RWPE2 (cell line): ENCODE measurements around the gene BIN1.

Experiments used
- ATAC-seq: fragments of 200-7000 bp; cut with Tn5 transposase; 3 replicates; pipeline ENCODE4 v1.9.1; 2021; ENCODE audit warnings: low read depth
- DNase-seq: peaks from one replicate; pipeline ENCODE4 v3.0.0-alpha.2; 2020; ENCODE audit warnings: low spot score
- H3K27ac ChIP-seq: fragments of 450-650 bp; 2 replicates; pipeline ENCODE4 v1.5.1; 2017; ENCODE audit warnings: mild to moderate bottlenecking; ENCODE audit not compliant: poor library complexity, severe bottlenecking
- H3K27me3 ChIP-seq: fragments of 250-450 bp; sonication (Bioruptor Pico); 2 replicates; pipeline ENCODE4 v1.5.1; 2021; ENCODE audit warnings: mild to moderate bottlenecking, moderate library complexity; ENCODE audit not compliant: insufficient read depth, poor library complexity, severe bottlenecking
- H3K36me3 ChIP-seq: fragments of 250-450 bp; sonication (Bioruptor Pico); 2 replicates; pipeline ENCODE4 v1.5.1; 2020; ENCODE audit warnings: low read depth, mild to moderate bottlenecking, moderate library complexity
- H3K4me1 ChIP-seq: fragments of 250-450 bp; sonication (Bioruptor Pico); 2 replicates; pipeline ENCODE4 v1.5.1; 2021; ENCODE audit warnings: mild to moderate bottlenecking, moderate library complexity; ENCODE audit not compliant: insufficient read depth, poor library complexity, severe bottlenecking
- H3K4me3 ChIP-seq: fragments of 250-450 bp; sonication (Bioruptor Pico); 2 replicates; pipeline ENCODE4 v1.5.1; 2021; ENCODE audit warnings: mild to moderate bottlenecking, moderate library complexity; ENCODE audit not compliant: severe bottlenecking
- H3K9me3 ChIP-seq: fragments of 250-450 bp; sonication (Bioruptor Pico); 2 replicates; pipeline ENCODE4 v1.5.1; 2021; ENCODE audit warnings: mild to moderate bottlenecking, moderate library complexity; ENCODE audit not compliant: severe bottlenecking
- TF ChIP-seq, protein P1 (sequence below): fragments of 450-650 bp; IDR thresholded peaks from one replicate; pipeline ENCODE4 v1.5.1; 2017; ENCODE audit warnings: mild to moderate bottlenecking, moderate library complexity; ENCODE audit not compliant: poor library complexity, severe bottlenecking

BIN1 gene

DNA sequence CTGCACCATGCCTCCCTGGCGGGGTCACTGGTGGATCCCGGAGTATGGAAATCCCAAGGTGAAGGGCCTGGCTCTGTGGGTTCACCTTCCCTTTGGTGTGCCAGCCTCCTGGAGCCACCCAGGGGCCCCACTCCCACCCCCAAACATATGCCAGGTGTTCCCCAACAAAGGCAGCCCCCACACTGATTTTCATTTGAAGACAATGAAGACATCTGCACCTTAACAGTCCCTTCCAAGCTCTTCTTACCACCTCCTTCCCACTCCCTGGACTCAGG, 11.7 kb downstream of the BIN1 start:
- Histone ChIP-seq H3K36me3 (no peaks in the 10 kb centered on the region), H3K27ac (peak overlapping the region; percentile 10), H3K27me3 (no peaks in the 10 kb centered on the region), H3K4me3 (no peak overlapping the region), H3K9me3 (no peaks in the 10 kb centered on the region), H3K4me1 (peaks cover 18% of the 10 kb centered on the region)
- no peak for DNase-seq
- TF ChIP-seq, protein P1, sequence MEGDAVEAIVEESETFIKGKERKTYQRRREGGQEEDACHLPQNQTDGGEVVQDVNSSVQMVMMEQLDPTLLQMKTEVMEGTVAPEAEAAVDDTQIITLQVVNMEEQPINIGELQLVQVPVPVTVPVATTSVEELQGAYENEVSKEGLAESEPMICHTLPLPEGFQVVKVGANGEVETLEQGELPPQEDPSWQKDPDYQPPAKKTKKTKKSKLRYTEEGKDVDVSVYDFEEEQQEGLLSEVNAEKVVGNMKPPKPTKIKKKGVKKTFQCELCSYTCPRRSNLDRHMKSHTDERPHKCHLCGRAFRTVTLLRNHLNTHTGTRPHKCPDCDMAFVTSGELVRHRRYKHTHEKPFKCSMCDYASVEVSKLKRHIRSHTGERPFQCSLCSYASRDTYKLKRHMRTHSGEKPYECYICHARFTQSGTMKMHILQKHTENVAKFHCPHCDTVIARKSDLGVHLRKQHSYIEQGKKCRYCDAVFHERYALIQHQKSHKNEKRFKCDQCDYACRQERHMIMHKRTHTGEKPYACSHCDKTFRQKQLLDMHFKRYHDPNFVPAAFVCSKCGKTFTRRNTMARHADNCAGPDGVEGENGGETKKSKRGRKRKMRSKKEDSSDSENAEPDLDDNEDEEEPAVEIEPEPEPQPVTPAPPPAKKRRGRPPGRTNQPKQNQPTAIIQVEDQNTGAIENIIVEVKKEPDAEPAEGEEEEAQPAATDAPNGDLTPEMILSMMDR = no peak
- no peak for ATAC-seq

DNA sequence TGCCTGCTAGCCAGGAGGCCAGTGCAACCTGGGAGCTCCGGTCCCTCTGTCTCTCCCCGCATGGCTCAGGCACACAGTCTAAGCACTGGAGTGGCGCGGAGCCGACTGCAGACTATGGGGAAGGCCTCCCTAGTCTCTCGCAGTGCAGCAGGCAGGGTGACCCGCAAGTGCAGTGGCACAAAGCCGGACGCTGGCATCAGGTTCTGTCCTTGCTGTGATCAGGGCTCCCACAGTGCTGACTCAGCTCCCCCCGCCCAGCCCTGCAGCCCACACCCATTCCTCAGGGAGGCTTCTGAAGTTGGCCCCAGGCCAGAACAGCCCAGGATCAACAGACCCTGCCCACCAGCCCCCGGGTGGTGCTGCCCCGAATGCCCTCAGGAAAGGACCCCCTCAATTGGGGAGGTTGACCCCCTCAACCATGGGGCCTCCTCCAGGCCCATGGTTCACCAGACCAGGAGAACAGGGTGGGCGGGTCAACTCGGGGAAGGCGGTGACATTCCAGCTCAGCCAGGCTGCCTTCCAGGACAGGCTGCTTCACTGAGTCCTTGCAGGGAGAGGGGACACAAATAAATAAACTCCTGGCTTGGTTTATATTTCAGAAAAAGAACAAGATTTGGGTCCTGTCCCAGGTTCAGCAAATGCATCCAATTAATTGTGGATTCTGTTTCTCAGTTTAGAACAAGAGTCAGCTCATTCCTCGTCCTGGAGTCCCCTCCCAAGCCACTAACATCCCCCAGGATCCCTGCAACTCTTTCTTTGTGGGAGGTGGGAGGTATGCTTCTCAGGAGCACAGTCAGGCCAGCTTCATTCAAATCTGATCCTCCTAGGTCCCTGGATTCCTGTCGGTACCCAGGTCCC, 12.2 kb downstream of the BIN1 start:
- H3K27ac ChIP-seq = peak overlapping the region; percentile 10
- H3K27me3 ChIP-seq = no peaks in the 10 kb centered on the region
- H3K9me3 ChIP-seq = no peaks in the 10 kb centered on the region
- no peak overlapping the region for H3K4me3 ChIP-seq
- peak; percentile 61 for ATAC-seq
- DNase-seq = no peak
- TF ChIP-seq, protein P1 = no peak
- H3K4me1 ChIP-seq = peaks cover 18% of the 10 kb centered on the region
- no peaks in the 10 kb centered on the region for H3K36me3 ChIP-seq

DNA sequence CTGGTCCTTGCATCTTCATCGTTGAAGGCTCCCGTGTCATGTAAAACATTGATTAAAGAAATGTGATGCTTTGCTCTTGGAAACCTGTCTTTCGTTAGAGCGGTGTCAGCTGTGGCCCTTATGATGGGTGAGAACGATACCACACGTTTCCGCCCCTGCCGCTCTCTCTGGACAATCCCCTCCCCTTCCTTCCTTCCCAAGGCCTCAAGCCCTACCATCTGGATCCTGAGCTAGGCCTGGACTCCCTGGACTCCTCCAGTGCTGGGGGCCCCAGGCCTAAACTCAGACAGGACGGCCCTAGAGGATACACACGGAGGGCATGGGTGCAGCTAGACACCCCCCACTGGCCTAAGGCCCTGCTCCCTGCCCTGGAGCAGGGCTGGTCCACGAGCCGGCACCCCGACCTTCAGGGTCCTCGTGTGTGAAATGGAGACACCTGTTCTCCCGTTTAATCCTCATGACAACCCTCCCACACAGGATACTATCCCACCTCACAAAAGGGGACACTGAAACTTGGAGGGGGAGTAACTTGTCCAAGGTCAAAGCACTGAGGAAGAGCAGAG, 13.2 kb downstream of the BIN1 start:
- no peak overlapping the region for H3K4me3 ChIP-seq
- TF ChIP-seq, protein P1 = no peak
- no peaks in the 10 kb centered on the region for H3K9me3 ChIP-seq
- no peaks in the 10 kb centered on the region for H3K36me3 ChIP-seq
- ATAC-seq = no peak
- no peak for DNase-seq
- peak overlapping the region; percentile 10 for H3K27ac ChIP-seq
- H3K27me3 ChIP-seq = no peaks in the 10 kb centered on the region
- H3K4me1 ChIP-seq = peaks cover 18% of the 10 kb centered on the region

DNA sequence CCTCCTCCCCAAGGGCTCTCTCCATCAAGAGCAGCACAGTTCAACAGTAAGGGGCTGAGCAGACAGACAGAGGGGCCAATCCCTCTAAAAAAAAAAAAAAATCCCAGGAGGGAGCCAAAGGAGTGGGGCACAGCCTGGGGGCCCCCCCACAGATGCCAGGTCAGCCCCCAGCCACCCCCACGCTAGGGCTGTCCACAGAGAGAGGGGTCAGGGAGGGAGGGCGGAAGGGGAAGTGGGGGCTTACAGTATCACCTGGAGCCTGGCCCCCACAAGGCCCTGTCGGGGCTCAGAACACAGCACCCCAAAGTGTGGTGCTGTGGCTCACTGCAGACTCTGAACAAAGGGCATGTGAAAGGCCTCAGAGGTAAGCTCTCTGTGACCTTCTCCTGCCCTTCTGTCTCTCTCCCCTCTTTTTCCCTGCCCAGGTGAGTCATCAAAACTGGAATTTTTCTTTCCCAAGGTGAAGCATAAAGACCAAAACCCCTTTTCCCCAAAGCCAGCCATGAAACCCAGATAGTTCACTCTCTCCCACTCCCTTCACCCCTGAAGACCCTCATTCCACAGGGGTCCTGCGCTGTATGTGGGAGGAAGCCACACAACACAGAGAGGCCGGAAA, 13.9 kb downstream of the BIN1 start:
- no peak for DNase-seq
- Histone ChIP-seq H3K36me3 (no peaks in the 10 kb centered on the region), H3K9me3 (no peaks in the 10 kb centered on the region), H3K27me3 (no peaks in the 10 kb centered on the region), H3K4me1 (peaks cover 18% of the 10 kb centered on the region), H3K4me3 (no peak overlapping the region), H3K27ac (peak overlapping the region; percentile 10)
- TF ChIP-seq, protein P1 = no peak
- ATAC-seq = peak; percentile 39; the same call in 1 of the 3 replicates

DNA sequence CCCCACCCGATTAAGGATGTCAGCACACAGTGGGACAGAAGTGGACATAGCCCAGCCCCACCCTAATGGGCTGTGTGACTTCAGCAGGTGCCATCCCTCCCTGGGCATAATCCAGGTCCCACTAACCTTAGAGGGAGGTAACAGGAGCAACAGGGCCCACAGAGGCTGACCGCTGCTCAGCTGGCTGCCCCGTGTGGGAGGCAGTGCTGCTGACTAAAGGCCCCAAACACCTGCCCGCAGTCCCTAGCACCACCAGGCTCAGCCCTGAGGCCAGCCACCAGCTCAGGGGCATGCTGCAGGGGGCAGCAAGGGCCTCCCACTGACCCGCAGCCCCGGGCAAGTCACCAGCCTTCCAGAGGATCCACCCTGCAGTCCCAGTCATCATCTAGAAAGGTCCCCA, 14.6 kb downstream of the BIN1 start:
- Histone ChIP-seq H3K36me3 (no peaks in the 10 kb centered on the region), H3K4me1 (peaks cover 18% of the 10 kb centered on the region), H3K27me3 (no peaks in the 10 kb centered on the region), H3K9me3 (no peaks in the 10 kb centered on the region), H3K27ac (no peak overlapping the region), H3K4me3 (no peak overlapping the region)
- TF ChIP-seq, protein P1 = no peak
- DNase-seq (no peak), ATAC-seq (no peak)
